ENCODE measurements around the gene HBG2. TPM values are rescaled to one million over a fixed set of nuclear protein-coding genes. Genes with fewer than 3 reads are reported as not detected.

HBG2 gene
- total RNA-seq, 1 donor from 2014 or later: not detected

DNA sequence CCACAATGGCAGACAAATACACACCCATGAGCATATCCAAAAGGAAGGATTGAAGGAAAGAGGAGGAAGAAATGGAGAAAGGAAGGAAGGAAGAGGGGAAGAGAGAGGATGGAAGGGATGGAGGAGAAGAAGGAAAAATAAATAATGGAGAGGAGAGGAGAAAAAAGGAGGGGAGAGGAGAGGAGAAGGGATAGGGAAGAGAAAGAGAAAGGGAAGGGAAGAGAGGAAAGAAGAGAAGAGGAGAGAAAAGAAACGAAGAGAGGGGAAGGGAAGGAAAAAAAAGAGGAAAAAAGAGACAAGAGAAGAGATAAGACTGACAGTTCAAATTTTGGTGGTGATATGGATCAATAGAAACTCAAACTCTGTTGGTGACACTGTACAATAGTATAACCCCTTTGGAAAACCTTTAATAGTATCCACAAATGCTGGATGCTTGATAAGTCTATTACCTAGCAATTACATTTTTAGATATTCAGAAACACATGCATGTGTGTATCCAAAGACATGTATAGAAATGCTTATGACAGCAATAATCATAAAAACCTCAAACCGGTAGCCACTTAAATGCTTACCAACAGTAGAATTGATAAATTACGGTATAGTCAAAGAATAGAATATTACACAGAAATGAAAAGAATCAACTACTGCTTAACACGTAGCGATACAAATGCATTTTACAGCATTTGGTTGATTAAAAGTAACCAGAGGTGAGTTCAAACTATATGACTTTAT, 19.1 kb downstream of the HBG2 start:
- no peak for DNase-seq (ENCODE audit: missing footprints)
- intact Hi-C loops (cut with DNase I): no loop called here
- ATAC-seq: no peak

DNA sequence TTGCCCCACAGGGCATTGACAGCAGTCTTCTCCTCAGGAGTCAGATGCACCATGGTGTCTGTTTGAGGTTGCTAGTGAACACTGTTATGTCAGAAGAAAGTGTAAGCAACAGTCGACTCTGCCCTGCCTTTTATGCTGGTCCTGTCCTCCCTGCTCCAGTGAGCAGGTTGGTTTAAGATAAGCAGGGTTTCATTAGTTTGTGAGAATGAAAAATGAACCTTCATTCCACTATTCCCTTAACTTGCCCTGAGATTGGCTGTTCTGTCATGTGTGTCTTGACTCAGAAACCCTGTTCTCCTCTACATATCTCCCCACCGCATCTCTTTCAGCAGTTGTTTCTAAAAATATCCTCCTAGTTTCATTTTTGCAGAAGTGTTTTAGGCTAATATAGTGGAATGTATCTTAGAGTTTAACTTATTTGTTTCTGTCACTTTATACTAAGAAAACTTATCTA, 20.2 kb downstream of the HBG2 start, which contains the start of gene HBD:
Gene HBD, minus strand, starts transcription at position 103 of the 454 bp plus-strand sequence. Its CDS starts 50 bp downstream, at position 53.
- intact Hi-C loops (cut with DNase I): no loop called here
- DNase-seq (ENCODE audit: missing footprints) (no peak), ATAC-seq (no peak)

DNA sequence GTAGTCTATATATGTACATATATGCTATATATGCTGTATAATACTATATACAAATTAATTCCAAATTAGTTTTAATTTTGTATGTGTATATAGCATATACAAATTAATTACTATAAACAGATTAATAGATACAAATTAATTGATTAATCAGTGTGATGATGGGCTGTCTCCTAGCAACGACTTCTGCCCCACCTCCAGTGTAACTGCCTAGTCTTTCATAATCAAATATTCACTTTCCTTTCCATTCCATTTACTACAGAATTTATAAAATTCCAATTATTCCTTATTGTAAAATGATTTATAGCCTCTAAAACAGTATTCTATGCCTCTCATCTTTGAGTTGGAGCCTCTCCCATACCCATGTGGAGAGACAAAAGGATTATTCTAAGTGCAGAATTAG, 21.3 kb downstream of the HBG2 start:
- ATAC-seq (no peak), DNase-seq (ENCODE audit: missing footprints) (no peak)
- intact Hi-C loops (cut with DNase I): no loop called here

DNA sequence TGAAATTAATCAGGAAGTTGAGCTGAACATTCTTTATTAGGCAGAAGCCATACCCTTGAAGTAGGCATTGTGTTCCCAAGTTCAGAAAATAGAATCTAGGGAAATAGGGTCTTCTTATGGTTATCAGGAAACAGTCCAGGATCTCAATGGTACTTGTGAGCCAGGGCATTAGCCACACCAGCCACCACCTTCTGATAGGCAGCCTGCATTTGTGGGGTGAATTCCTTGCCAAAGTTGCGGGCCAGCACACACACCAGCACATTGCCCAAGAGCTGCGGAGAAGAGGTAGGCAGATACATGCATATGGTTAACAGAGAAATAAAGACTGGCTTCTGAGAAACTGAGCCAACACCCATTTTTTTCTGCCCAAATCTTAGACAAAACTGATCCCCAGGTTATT, 21.8 kb downstream of the HBG2 start:
- no peak for DNase-seq (ENCODE audit: missing footprints)
- ATAC-seq: no peak
- intact Hi-C loops (cut with DNase I): no loop called here

DNA sequence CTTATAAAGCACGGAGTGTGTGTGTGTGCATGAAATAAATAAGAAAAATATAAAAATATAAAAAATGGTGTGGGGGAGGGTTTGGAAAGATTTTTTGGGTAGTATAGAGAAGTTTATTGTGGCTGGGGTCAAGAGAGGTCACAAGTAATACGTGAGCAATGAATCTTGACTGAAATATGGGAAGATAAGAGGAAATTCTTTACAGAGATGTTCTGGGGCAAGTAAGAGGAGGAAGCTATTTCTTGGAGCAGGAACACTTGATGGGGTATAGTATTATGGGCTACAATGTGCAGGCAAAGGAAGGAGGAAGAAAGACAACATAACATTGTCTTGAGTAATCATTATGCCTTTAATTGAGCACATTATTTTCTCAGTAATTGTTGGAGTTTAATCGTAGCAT, 22.4 kb downstream of the HBG2 start:
- ATAC-seq (no peak), DNase-seq (ENCODE audit: missing footprints) (no peak)
- intact Hi-C loops (cut with DNase I): no loop called here

DNA sequence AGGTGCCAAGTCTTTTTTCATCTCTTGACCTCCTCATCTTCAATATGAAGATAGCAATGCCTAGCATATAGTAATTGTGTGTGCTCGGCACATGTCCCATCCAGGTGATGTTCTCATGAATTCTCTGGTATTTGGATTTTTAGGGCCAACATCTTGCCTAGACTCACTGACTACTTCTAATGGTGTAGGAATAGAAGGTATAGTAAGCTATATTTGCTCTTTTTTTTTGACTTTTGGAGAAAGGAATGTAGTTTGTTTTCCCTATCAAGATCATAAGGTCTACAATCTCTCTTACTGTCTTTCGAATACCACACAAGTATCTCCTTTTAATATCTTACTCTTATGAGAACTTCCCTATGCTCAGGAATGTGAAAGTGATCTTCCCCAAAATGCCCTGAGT, 23.5 kb downstream of the HBG2 start:
- no peak for ATAC-seq
- intact Hi-C loops (cut with DNase I): no loop called here

DNA sequence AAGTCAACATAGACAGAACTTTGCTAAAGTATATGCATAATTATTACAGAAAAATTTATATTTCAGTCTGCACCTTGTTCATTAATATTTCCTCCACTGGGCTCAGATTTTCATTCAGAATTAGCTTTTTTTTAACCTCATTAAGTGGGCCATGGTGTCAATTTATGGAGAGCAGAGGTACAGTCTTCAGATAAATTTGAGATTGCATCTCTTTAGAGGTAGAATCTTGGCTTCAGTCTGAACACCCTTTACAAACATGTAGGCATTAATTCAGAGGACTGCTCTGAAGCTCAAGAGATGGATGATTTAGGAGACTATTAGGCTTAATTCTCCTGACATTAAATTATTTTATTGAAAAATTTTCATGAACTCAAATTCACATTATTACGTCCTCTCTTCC, 24.3 kb downstream of the HBG2 start:
- intact Hi-C loops (cut with DNase I): no loop called here
- ATAC-seq (no peak), DNase-seq (ENCODE audit: missing footprints) (no peak)

More for the DNA sequence above, 23.5 kb downstream of the HBG2 start:
- DNase-seq (ENCODE audit: missing footprints): no peak

DNA sequence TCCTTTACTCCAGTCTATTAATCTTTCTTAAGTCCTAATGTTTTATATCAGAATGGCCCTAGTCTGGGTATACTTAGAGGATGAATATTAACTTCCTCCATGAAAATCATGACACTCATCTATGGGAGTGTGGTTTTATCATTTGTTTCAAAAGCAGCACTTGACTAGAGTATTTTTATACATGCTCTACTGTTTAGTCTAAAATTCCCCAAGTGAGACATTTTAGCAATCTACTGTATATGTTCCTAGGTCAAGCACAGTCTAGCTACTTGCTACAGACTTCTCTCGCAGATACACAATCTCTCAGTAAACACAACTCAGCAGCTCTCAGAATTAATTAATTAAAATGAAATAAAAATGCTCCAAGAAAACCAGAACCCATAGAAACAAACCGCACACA, 24.8 kb downstream of the HBG2 start:
- ATAC-seq (no peak), DNase-seq (ENCODE audit: missing footprints) (no peak)
- intact Hi-C loops (cut with DNase I): no loop called here

DNA sequence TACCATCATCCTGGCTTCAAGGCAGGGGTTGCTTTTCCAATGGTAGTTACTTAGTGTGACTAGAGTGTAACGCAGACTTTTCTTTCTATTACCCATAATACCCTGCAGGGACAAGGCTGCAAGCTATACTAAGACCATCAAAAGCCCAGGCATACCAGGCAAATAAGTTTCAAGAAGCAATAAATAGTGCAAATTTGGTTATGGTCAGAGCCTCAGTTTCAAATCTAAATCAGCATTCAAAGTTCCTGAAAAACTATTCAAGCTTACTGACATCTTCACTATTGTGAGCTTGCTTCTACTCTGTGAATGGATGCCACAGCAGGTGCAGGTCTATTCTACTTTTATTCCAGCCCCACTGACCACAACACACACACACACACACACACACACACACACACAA, 25.2 kb downstream of the HBG2 start:
- intact Hi-C loops (cut with DNase I): no loop called here
- no peak for ATAC-seq

DNA sequence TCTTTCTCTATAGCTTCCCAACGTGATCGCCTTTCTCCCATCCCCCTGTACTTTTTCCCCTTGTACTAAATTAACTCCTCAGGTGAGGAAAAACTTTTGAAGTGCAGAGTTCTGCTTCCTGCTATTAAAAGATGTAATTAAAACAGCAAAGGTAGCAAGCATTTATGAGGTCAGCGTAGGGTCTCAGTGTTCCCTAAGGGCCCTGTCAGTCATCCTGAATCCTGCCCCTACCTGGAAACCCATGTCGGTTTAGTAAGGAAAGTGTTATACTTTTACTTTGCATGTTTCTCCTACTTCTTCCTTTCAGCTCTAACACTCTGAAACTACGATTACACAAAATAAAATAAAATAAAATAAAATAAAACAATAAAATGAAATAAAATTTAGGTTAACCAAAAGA, 26.5 kb downstream of the HBG2 start:
- intact Hi-C loops (cut with DNase I): no loop called here
- ATAC-seq (no peak), DNase-seq (ENCODE audit: missing footprints) (no peak)

More for the DNA sequence above, 25.2 kb downstream of the HBG2 start:
- no peak for DNase-seq (ENCODE audit: missing footprints)

DNA sequence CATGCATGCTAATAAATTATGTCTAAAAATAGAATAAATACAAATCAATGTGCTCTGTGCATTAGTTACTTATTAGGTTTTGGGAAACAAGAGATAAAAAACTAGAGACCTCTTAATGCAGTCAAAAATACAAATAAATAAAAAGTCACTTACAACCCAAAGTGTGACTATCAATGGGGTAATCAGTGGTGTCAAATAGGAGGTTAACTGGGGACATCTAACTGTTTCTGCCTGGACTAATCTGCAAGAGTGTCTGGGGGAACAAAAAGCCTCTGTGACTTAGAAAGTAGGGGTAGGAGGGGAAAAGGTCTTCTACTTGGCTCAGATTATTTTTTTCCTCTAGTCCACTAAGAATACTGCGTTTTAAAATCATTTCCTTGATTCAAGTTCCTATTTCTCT, 26.9 kb downstream of the HBG2 start:
- DNase-seq (ENCODE audit: missing footprints) (no peak), ATAC-seq (no peak)
- intact Hi-C loops (cut with DNase I): no loop called here

DNA sequence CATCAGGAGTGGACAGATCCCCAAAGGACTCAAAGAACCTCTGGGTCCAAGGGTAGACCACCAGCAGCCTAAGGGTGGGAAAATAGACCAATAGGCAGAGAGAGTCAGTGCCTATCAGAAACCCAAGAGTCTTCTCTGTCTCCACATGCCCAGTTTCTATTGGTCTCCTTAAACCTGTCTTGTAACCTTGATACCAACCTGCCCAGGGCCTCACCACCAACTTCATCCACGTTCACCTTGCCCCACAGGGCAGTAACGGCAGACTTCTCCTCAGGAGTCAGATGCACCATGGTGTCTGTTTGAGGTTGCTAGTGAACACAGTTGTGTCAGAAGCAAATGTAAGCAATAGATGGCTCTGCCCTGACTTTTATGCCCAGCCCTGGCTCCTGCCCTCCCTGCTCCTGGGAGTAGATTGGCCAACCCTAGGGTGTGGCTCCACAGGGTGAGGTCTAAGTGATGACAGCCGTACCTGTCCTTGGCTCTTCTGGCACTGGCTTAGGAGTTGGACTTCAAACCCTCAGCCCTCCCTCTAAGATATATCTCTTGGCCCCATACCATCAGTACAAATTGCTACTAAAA, 27.8 kb downstream of the HBG2 start, which contains the start of gene HBB:
Gene HBB, minus strand, starts transcription at position 340 of the 579 bp plus-strand sequence. Its CDS starts 50 bp downstream, at position 290.
- ATAC-seq (no peak), DNase-seq (ENCODE audit: missing footprints) (no peak)
- intact Hi-C loops (cut with DNase I): no loop called here

DNA sequence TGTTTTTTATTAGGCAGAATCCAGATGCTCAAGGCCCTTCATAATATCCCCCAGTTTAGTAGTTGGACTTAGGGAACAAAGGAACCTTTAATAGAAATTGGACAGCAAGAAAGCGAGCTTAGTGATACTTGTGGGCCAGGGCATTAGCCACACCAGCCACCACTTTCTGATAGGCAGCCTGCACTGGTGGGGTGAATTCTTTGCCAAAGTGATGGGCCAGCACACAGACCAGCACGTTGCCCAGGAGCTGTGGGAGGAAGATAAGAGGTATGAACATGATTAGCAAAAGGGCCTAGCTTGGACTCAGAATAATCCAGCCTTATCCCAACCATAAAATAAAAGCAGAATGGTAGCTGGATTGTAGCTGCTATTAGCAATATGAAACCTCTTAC, 29.1 kb downstream of the HBG2 start:
- intact Hi-C loops (cut with DNase I): no loop called here
- peak; percentile 25 for DNase-seq (ENCODE audit: missing footprints)
- no peak for ATAC-seq

DNA sequence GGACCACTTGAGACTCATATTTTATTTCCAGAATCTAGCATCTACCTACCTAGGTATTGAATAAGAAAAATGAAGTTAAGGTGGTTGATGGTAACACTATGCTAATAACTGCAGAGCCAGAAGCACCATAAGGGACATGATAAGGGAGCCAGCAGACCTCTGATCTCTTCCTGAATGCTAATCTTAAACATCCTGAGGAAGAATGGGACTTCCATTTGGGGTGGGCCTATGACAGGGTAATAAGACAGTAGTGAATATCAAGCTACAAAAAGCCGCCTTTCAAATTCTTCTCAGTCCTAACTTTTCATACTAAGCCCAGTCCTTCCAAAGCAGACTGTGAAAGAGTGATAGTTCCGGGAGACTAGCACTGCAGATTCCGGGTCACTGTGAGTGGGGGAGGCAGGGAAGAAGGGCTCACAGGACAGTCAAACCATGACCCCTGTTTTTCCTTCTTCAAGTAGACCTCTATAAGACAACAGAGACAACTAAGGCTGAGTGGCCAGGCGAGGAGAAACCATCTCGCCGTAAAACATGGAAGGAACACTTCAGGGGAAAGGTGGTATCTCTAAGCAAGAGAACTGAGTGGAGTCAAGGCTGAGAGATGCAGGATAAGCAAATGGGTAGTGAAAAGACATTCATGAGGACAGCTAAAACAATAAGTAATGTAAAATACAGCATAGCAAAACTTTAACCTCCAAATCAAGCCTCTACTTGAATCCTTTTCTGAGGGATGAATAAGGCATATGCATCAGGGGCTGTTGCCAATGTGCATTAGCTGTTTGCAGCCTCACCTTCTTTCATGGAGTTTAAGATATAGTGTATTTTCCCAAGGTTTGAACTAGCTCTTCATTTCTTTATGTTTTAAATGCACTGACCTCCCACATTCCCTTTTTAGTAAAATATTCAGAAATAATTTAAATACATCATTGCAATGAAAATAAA, 29.8 kb downstream of the HBG2 start:
- ATAC-seq (no peak), DNase-seq (ENCODE audit: missing footprints) (no peak)
- intact Hi-C loops (cut with DNase I): no loop called here

DNA sequence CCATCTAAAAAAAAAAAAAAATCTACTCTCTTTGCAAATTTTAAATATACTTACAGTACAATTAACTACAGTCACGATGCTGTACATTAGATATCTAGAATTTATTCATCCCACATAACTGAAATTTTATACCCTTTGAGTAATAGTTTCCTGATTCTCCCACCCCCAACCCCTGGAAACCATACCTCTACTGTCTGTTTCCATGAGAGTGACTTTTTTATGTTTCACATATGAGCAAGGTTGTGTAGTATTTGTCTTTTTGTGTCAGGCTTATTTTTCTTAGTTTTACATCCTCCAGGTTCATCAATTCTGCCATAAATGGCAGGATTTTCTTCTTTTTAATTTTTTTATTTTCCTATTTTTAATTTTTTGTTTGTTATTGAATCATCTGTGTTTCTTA, 30.9 kb downstream of the HBG2 start:
- ATAC-seq: no peak
- intact Hi-C loops (cut with DNase I): no loop called here
- DNase-seq (ENCODE audit: missing footprints): no peak

DNA sequence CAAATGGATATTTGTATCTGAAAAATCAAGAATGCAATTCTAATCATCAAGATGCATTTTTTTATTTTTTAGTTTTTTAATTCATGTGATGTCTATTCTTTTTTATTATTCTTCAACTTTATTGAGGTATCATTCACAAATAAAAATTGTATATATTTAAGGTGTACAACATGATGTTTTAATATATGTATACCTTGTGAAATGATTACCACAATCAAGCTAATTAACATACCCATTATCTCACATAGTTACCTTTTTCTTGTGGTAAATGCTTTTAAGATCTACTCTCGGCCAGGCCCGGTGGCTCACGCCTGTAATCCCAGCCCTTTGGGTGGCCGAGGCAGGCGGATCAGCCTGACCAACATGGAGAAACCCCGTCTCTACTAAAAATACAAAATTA, 31.4 kb downstream of the HBG2 start:
- DNase-seq (ENCODE audit: missing footprints) (no peak), ATAC-seq (no peak)
- intact Hi-C loops (cut with DNase I): no loop called here

DNA sequence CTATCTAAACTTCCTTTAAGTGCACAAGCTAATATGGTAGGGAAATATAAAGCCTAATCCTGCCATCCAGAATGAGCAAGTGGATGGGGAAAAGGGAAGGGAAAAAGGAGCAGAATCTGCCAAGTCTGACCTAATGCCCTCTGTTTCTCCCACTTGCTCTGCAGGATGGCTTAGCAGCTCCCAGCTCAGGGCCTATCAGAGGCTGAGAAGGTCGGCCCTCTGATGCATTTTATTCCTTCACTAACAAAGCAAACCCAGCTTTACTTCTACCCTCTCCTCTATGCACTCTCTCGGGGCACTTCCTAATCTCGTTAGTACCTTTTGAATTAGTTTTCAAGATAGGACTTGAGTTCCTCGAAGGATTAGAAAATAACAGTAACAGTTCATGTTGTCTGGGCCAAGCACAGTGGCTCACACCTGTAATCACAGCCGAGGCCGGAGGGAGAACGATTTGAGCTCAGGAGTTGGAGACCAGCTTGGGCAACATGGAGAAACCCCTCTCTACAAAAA, 44.1 kb downstream of the HBG2 start:
- peak; percentile 32 for DNase-seq (ENCODE audit: missing footprints)
- intact Hi-C loops (cut with DNase I): no loop called here
- ATAC-seq: no peak

DNA sequence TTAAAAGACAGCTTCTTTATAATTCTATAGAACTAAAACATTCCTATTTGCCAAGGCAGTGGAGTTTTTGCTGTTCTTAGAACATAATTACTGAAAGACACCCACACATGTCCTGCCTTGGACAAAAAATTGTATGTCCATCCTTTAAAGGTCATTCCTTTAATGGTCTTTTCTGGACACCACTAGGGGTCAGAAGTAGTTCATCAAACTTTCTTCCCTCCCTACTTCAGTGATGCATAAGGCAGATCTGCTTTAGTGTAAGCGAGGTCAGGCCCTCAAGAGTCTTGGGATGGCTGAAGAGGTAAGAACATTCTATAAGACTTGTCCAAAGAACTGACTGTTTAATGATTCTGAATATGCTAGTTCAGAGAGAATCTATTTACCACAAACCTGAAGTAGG, 49.8 kb downstream of the HBG2 start:
- intact Hi-C loops (cut with DNase I): loop anchor here (5.0 kb wide), 2 partner anchors 163 to 178 kb away; partner anchors contain the start of gene OR51M1
- no peak for ATAC-seq
- DNase-seq (ENCODE audit: missing footprints): no peak

DNA sequence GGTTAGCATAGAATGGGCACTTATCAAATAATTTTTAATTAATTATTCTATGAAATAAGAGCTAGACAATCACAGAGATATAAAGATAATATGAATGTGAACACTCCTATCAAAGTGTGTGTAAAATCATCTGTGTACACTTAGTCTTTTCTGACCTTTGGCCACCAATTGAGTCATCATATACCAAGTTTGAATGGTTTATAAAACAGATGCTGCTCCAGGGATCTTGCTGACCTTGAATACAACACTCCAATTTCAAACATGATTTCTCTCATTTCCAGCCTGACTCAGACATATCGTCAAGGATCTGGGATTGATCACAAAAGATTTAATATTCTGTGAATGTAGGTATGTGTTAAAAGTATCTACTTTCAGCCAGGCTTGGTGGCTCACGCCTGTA, 51.2 kb downstream of the HBG2 start:
- intact Hi-C loops (cut with DNase I): loop anchor here (5.0 kb wide), 2 partner anchors 164 to 179 kb away; partner anchors contain the start of gene OR51M1
- ATAC-seq (no peak), DNase-seq (ENCODE audit: missing footprints) (no peak)

Data from Right ventricle myocardium inferior (tissue), 1 donor.